ENCODE measurements around the gene PTGFR.

DNA sequence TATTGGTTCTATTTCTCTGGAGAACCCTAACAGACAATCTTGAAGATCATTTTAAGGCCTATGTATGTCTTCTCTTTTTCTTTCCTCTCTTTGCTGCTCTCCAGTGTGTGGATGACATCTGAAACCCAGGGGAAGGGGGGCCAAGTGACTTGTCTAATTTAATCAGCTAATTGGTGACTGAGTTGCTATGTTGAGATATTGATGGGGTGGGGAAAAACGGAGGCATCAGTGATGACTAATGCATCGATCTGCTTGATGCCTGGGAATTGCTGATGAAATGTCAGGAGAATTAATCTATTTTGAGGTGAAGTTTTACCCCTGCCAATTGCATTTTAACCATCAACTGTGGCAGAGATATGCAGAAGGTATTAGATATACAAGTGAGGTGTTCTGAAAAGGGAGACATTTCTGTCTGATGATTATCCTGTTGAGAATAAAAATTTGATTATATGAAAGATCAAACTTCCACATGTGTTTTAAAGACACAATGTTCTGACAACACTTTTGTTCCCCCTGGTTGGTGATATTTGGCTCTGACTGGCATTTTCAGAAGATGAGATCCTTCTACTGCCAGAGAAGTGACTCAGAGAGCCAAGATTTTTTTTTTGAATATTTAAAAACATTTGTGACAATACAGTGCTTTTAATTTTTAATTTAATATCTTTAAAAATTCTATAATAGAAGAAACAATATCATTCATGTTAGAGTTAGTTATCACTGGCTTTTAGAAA lies 18.7 kb upstream of the PTGFR start:
- TF ChIP-seq POLR2A (IDR thresholded peaks at IDR 0.05) (no peak), CTCF (IDR thresholded peaks at IDR 0.05) (no peak)

All from heart left ventricle (tissue), 13 donors.